GM21447 (cell line): ENCODE results near the gene VDAC1.
A peak's percentile ranks its signal among the peaks of the same experiment; 100 is the strongest.
"Not testable (repeated sequence)": the region's sequence is repeated elsewhere in the genome, so short reads cannot be mapped to it uniquely, and the experiment has no call there.

Experiments used
- ATAC-seq: cut with Tn5 transposase; IDR thresholded peaks from one replicate; pipeline ENCODE4 v1.9.1; 2021; ENCODE audit not compliant: unreplicated experiment

Gene VDAC1

GRCh38 chr5:133968204-133968980 is 36.4 kb downstream of the VDAC1 start, which contains the start of gene C5orf15:
TSS of gene C5orf15 (minus strand) at chr5:133968625. CDS start at chr5:133968584, 41 bp downstream.
- ATAC-seq = peak; percentile 97

GRCh38 chr5:133967698-133968203 is 37.0 kb downstream of the VDAC1 start:
- ATAC-seq = peak; percentile 8

DNA sequence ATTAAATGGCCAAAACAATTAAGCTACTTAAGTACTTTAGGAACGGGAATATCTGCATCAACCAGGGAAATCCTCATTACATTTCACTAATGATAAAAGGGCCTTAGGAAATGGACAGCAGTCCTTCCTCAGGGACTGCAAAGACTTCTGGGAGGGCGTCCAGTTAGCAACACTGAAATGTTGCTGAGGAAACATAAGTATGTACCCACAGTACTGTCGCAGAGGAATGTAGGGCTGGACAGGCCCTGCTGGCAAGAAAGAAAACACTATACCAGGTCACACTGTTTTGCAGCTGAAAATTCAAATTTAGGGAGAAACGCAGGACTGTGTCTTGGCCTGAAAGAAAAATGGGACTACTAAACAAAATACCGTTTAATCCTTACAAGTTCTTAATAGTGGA is 37.7 kb downstream of the VDAC1 start:
- ATAC-seq = no peak

- no peak for ATAC-seq
These were observed 38.7 kb downstream of the VDAC1 start for GRCh38 chr5:133966090-133966489.

DNA sequence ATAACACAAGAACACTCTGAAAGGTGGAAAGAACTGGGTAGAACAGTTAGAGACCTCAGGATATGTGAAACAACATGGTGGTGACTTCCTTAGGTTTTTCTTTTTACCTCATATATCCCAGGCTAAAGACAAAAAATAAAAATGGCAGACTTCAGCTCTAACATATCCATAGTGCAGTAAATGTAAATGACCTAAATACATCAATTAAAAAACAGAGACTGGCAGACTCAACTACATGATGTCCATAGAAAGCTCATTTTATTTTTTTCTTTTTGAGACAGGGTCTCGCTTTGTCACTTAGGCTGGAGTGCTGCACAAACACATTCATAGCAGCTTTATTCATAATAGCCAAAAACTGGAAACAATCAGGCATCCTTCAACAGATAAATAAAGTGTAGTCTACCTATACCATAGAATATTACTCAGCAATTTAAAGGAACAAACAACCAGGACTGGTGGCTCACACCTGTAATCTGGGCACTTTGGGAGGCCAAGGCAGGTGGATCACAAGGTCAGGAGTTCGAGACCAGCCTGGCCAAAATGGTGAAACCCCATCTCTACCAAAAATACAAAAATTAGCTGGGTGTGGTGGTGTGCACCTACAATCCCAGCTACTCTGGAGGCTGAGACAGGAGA is 41.2 kb downstream of the VDAC1 start:
- no peak for ATAC-seq

GRCh38 chr5:133962801-133963476 is 41.8 kb downstream of the VDAC1 start:
- no peak for ATAC-seq

DNA sequence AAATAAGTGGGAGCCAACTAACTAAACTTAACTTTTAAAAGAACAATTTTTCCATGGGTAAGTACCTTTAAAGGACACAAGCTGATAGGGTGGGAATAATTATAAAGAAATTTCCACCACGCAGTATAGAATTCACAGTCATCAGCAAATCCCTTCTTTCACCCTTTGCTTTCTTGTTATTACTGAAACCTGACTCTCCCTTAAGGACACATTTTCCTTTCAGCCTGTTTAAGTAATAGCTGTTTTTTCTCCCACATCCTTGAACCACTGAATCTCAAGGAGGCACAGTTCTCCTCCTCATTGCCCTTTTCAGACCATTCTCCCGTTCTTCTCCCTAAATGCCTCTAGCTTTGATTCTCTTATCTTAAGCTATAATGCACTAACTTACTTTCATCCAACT is 42.6 kb downstream of the VDAC1 start:
- no peak for ATAC-seq

DNA sequence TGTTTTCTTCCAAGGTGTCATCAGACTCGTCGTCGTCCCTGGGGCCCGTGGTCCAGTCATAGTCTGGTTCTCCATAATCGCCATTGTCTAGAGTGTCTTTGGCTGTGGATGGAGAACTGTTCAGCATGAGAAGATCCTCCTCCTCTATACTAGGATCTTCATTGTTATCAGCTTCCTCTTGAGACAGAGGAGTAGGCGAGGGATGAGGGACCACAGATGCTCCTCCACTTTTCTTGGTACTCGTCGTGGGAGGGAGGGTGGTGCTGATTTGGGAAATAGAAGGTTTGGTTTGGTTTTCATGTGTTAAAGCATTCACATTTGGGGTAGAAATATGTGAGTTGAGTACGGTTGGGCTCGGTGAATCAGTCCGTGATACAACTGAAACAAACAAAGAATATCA is 45.1 kb downstream of the VDAC1 start:
- no peak for ATAC-seq

DNA sequence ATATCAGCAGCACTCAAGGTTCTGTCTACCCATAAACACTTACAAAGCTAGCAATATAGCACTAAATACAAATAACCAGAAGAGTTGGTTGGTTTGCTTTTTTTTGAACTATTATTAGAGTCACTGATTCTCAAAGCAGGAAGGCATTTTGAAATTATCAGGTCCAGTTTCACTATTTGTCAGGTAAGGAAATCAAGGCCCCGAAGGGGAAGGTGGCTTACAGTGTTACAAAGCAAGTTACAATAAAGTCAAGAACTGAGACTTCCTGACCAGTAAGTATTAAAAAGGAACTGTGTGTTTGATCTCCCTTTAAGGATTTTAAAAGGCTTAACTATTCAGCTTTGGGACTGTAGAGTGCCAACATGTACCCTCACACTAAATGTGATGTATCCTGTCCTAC is 47.2 kb downstream of the VDAC1 start:
- peak; percentile 80 for ATAC-seq

GRCh38 chr5:133957080-133957479 is 47.7 kb downstream of the VDAC1 start:
- no peak for ATAC-seq

DNA sequence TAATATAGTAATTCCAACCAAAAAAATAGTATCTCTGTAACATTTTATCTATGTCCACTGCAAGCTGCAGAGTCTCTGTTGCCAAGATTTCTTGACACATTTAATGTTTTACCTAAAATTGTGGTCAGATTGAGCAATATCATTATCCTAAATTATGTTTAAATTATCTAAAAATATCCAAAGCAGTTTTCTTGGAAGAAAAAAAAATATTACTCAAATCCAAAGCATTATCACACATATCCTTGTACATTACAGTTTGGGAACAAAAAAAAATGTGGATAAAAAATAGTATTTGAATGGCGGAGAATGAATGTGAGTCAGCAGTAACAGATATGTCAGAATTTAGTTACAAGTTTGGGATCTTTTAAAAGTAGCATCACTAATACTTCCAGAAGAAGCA is 48.6 kb downstream of the VDAC1 start:
- not testable (repeated sequence) for ATAC-seq

- no peak for ATAC-seq
These were observed 51.1 kb downstream of the VDAC1 start for GRCh38 chr5:133953568-133954145.

- no peak for ATAC-seq
These were observed 51.8 kb downstream of the VDAC1 start for GRCh38 chr5:133952729-133953567.

DNA sequence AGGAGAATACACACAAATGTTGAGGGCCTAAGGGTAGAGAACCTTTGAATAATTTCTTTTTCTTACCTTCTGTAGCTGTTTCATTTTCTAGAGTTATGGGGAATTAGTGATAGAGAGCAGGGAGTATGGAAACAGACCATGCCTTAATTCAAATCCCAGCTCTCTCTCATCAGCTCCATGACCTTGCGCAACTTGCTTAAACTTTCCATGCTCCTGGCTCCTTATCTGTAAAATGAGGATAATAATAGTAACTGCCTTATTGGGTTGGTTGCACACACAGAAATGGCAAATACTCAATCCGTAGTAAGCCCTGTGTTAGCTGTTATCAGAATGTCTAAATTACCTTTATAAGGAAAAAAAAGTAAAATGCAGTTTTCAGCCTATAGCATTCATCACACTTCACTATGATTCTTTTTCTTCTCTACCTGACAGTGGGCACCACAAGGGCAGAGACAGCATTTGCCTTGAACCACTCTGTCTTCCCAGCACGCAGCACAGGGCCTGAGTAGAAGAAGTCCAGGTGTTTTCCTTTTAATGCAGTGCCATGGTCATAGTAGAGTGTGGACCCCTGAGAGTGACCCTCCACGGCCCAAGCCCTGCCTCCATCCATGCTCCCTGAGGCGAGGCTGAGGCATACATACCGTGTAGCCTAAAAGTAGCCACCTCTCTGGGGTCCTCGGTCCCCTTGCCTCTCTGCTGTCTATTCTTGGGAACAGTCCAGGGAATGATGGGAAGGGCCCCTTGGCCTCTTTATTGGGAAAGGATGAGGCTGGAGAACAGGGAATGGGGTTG is 53.8 kb downstream of the VDAC1 start:
- ATAC-seq = no peak

DNA sequence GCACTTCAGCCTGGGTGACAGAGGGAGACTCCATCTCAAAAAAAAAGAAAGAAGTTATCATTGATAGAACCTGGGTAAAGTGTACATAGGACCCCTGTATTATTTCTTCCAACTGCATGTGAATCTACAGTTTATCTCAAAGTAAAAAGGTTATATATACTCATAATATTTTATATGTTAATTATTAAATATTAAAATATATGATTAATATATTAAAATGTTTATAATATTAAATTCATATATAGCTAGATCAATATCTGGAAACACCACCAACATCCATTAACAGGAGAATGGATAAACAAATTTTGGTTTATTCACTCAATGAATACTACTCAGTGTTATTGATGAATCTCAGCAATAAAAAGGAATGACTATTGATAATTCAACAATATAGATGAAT is 56.1 kb downstream of the VDAC1 start:
- ATAC-seq = no peak

GRCh38 chr5:133947431-133947841 is 57.3 kb downstream of the VDAC1 start:
- no peak for ATAC-seq

DNA sequence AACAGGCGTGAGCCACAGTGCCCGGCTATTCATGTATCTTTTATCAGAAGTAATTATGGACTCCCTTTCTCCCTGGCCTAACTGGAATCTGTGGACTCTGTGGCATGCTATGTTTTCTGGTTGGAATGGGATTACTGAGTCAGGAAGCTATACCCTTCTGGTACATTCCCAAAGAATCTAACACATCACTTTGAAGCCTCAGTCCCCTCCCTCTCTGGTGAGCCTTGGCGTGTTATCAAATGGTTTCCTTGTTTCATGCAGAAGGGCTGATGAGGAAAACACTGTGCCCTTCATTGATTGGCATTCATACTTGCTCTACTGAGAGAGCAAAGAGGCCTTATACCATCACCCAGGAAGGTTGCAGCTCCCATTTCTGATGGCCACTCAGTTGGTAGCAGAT is 59.2 kb downstream of the VDAC1 start:
- no peak for ATAC-seq

- ATAC-seq = no peak
These were observed 60.3 kb downstream of the VDAC1 start for GRCh38 chr5:133944263-133945185.

DNA sequence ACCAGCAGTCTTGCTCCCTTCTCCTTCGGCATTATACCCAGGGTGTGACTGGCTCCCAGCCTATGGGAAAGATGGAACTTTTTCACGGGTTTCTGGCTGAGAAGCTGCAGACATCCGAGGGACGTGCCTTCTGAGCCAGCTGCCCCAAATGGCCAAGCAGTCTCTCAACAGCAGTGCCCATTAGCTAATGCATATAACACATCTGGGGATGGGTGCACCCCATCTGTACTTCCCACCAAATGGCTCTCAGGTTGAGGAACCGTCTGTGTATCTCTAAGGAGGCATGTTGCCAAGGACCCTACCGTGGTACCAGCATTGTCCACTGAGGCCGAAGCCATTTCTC is 61.3 kb downstream of the VDAC1 start:
- ATAC-seq = no peak
